OCI-LY7 (cell line): ENCODE results near the gene GNA15. TPM values are rescaled to one million over a fixed set of nuclear protein-coding genes. Genes with fewer than 3 reads are reported as not detected.

Source experiments
- BruUV-seq: library from RNA; stranded (reverse); fragments of 400-500 nt; replicated peaks from 2 replicates; lab custom pipeline; 2021; lab: Mats Ljungman, UMichigan
- CTCF ChIA-PET: fragments of 300-600 bp; sonication (Branson Sonifier 250); formaldehyde crosslinking; loops from one replicate; lab custom pipeline; 2022; ENCODE audit warnings: antibody characterized with exemption; ENCODE audit not compliant: unreplicated experiment; lab: Charles Lee
- POLR2A ChIA-PET: fragments of 300-600 bp; sonication (Branson Sonifier 250); formaldehyde crosslinking; loops from one replicate; lab custom pipeline; 2022; ENCODE audit warnings: antibody characterized with exemption; lab: Charles Lee
- DNase-seq: peaks from one replicate; pipeline ENCODE4 v3.0.0-alpha.2; 2015; ENCODE audit warnings: low spot score
- H2AFZ ChIP-seq: fragments of 200-600 bp; sonication (generic), shearing (Covaris generic); 2 replicates; pipeline ENCODE4 v1.6.1; 2014; ENCODE audit warnings: mild to moderate bottlenecking, antibody characterized with exemption, low read length, moderate library complexity
- H3K27ac ChIP-seq: fragments of 200-600 bp; sonication (generic); 2 replicates; pipeline ENCODE4 v1.5.1; 2014; ENCODE audit warnings: mixed run types, low read depth, mild to moderate bottlenecking, moderate library complexity, low read length, inconsistent platforms; ENCODE audit not compliant: poor library complexity, severe bottlenecking
- H3K36me3 ChIP-seq: fragments of 200-600 bp; sonication (generic); 2 replicates; pipeline ENCODE4 v1.6.1; 2014; ENCODE audit warnings: mild to moderate bottlenecking, antibody characterized with exemption, low read length, moderate library complexity, mixed read lengths; ENCODE audit not compliant: insufficient read depth
- H3K4me1 ChIP-seq: fragments of 200-600 bp; sonication (generic); 2 replicates; pipeline ENCODE4 v1.5.1; 2014; ENCODE audit warnings: mild to moderate bottlenecking, low read length; ENCODE audit not compliant: insufficient read depth, poor library complexity, severe bottlenecking
- H3K4me2 ChIP-seq: fragments of 200-600 bp; sonication (generic); 2 replicates; pipeline ENCODE4 v1.6.1; 2014; ENCODE audit warnings: mild to moderate bottlenecking, low read length
- H3K4me3 ChIP-seq: fragments of 200-600 bp; sonication (generic); 2 replicates; pipeline ENCODE4 v1.5.1; 2014; ENCODE audit warnings: mild to moderate bottlenecking, low read depth, low read length; ENCODE audit not compliant: poor library complexity, severe bottlenecking
- H3K79me2 ChIP-seq: fragments of 200-600 bp; sonication (generic); 2 replicates; pipeline ENCODE4 v1.6.1; 2016; ENCODE audit warnings: low read depth, mild to moderate bottlenecking, low read length, moderate library complexity, mixed read lengths; ENCODE audit not compliant: insufficient read depth
- H3K9me2 ChIP-seq: fragments of 200-600 bp; sonication (generic); 2 replicates; pipeline ENCODE4 v1.6.1; 2016; ENCODE audit warnings: mild to moderate bottlenecking, low read length, mixed read lengths; ENCODE audit not compliant: insufficient read depth
- H3K9me3 ChIP-seq: fragments of 200-600 bp; sonication (generic); 2 replicates; pipeline ENCODE4 v1.6.1; 2014; ENCODE audit warnings: mild to moderate bottlenecking, mixed run types, low read length, mixed read lengths
- H4K20me1 ChIP-seq: fragments of 200-600 bp; sonication (generic); 2 replicates; pipeline ENCODE4 v1.6.1; 2014; ENCODE audit warnings: mild to moderate bottlenecking, antibody characterized with exemption, low read length, moderate library complexity, mixed read lengths; ENCODE audit not compliant: insufficient read depth
- EZH2phosphoT487 ChIP-seq: fragments of 200-600 bp; sonication (generic); IDR thresholded peaks from 2 replicates; pipeline ENCODE4 v1.6.1; 2018; ENCODE audit warnings: low read depth, borderline replicate concordance, mild to moderate bottlenecking, mixed run types, antibody characterized with exemption, low read length, moderate library complexity, mixed read lengths
- intact Hi-C: fragments of 100-400 bp; cut with micrococcal nuclease; formaldehyde crosslinking; loops from one replicate; pipeline ENCODE4 v1.10.0; 2022; ENCODE audit not compliant: unreplicated experiment
- total RNA-seq, 2 experiments: library from RNA; depleted of rRNA in 1 of 2; stranded (reverse); fragments of >200 nt in 1 of 2; shearing (Covaris generic) in 1 of 2; gene quantifications; 2 replicates each; pipeline ENCODE4 v1.2.3, GENCODE V29; 2014 to 2022
- TF ChIP-seq, protein P1 (sequence below): fragments of 200-600 bp; sonication (generic); conservative IDR thresholded peaks from 2 replicates; pipeline ENCODE4 v1.5.1; 2014; ENCODE audit warnings: mild to moderate bottlenecking, antibody characterized with exemption, low read length, moderate library complexity, mixed read lengths

GNA15 gene
- total RNA-seq, 2 experiments from 2014 or later, result not detected

DNA sequence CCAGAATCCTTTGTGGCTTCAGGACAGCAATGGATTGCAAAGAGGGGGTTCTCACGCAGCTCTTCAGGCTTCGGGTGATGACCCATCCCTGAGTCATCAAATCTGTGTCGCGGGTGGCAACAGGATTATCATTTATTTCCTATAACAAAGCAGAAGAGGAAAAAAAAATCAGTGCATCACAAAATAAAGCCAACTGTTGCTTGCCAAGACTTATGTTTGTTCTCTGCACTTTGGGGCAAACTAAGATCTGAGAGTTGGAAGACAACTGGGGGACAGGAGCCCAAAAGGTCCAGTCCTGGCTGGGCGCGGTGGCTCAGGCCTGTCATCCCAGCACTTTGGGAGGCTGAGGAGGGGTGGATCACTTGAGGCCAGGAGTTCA lies 6.4 kb downstream of the GNA15 start:
- POLR2A ChIA-PET, result interaction anchor here (1.1 kb wide), 1 partner anchor 10 kb away, joined by 6 read pairs; no protein-coding TSS in a partner anchor
- no peak for DNase-seq
- CTCF ChIA-PET, result interaction anchor here (0.6 kb wide), 1 partner anchor 64 kb away, joined by 3 read pairs; no protein-coding TSS in a partner anchor
- no TSS peak for BruUV-seq
- no peaks in the 10 kb centered on the region for H4K20me1 ChIP-seq
- H3K79me2 ChIP-seq, result no peaks in the 10 kb centered on the region
- no peaks in the 10 kb centered on the region for H3K9me2 ChIP-seq
- 0 out of 2 replicates have a peak overlapping the region, but pooled peaks have one; percentile 1 for H3K4me2 ChIP-seq
- H2AFZ ChIP-seq, result peak overlapping the region; percentile 11; the same call in 1 of the 2 replicates
- no peaks in the 10 kb centered on the region for H3K9me3 ChIP-seq
- H3K4me1 ChIP-seq, result peaks cover 24% of the 10 kb centered on the region
- no peak overlapping the region for H3K4me3 ChIP-seq
- no peaks in the 10 kb centered on the region for H3K36me3 ChIP-seq
- no peak overlapping the region for H3K27ac ChIP-seq
- no peak for TF ChIP-seq EZH2phosphoT487
- TF ChIP-seq, protein P1, sequence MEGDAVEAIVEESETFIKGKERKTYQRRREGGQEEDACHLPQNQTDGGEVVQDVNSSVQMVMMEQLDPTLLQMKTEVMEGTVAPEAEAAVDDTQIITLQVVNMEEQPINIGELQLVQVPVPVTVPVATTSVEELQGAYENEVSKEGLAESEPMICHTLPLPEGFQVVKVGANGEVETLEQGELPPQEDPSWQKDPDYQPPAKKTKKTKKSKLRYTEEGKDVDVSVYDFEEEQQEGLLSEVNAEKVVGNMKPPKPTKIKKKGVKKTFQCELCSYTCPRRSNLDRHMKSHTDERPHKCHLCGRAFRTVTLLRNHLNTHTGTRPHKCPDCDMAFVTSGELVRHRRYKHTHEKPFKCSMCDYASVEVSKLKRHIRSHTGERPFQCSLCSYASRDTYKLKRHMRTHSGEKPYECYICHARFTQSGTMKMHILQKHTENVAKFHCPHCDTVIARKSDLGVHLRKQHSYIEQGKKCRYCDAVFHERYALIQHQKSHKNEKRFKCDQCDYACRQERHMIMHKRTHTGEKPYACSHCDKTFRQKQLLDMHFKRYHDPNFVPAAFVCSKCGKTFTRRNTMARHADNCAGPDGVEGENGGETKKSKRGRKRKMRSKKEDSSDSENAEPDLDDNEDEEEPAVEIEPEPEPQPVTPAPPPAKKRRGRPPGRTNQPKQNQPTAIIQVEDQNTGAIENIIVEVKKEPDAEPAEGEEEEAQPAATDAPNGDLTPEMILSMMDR, result no peak
- intact Hi-C loops, result no loop called here

DNA sequence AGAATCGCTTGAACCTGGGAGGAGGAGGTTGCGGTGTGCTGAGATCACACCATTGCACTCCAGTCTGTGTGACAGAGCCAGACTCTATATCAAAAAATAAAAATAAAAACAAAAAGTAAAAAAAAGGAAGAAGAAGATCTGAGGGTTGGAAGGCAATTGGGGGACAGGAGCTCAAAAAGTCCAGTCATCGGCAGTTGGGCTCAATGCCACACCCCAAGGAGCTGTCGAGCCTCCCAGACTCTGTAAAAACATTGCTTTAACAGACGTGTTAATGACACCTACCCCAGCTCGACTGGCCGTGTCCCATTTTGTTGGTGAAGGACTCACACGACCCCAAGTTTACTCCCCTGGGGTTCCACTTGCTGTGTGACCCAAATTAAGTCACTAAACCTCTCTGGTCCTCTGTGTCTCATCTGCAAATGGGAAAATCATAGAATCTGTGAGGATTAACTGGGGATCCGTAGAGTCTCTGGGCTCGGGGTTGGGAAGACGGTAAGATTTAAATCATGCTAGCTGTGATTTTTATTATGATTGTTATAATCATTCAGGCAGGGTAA lies 7.0 kb downstream of the GNA15 start:
- no peaks in the 10 kb centered on the region for H4K20me1 ChIP-seq
- TF ChIP-seq, protein P1, result no peak
- no peak for TF ChIP-seq EZH2phosphoT487
- ChIA-PET CTCF (interaction anchor here (0.5 kb wide), 1 partner anchor 286 kb away, joined by 4 read pairs; no protein-coding TSS in a partner anchor), POLR2A (no interaction called here)
- no peak overlapping the region for H3K4me2 ChIP-seq
- no peaks in the 10 kb centered on the region for H3K9me3 ChIP-seq
- no peak overlapping the region for H3K27ac ChIP-seq
- no TSS peak for BruUV-seq
- H3K9me2 ChIP-seq, result no peaks in the 10 kb centered on the region
- no peak for DNase-seq
- no peaks in the 10 kb centered on the region for H3K79me2 ChIP-seq
- intact Hi-C loops, result no loop called here
- peaks cover 24% of the 10 kb centered on the region for H3K4me1 ChIP-seq
- H3K36me3 ChIP-seq, result no peaks in the 10 kb centered on the region
- no peak overlapping the region for H2AFZ ChIP-seq
- no peak overlapping the region for H3K4me3 ChIP-seq
